Psoas muscle (tissue), 8 donors: Measurements from ENCODE around the gene CAPN2. TPM values are rescaled to one million over a fixed set of nuclear protein-coding genes. Genes with fewer than 3 reads are reported as not detected.

Source experiments
- ATAC-seq, 4 donors: fragments of 200-7000 bp; cut with Tn5 transposase; one replicate each; pipeline ENCODE4 v1.9.1; 2020; ENCODE audit warnings: moderate library complexity in 3 of 4, mild to moderate bottlenecking in 2 of 4
- DNase-seq, 2 donors: peaks; one replicate each; pipeline ENCODE4 v3.0.0-alpha.2; 2020
- H3K27ac ChIP-seq: fragments of 200-600 bp; one replicate; pipeline ENCODE4 v1.8.0; 2022
- H3K27me3 ChIP-seq, 3 donors: fragments of 200-600 bp in 1 of 3; one replicate each; pipeline versions ENCODE4 v1.6.1 to v1.8.0; 2013 to 2022; ENCODE audit warnings: low read length in 2 of 3, mild to moderate bottlenecking in 2 of 3, moderate library complexity in 1 of 3; ENCODE audit not compliant: insufficient read depth in 3 of 3
- H3K36me3 ChIP-seq, 2 donors: fragments of 200-600 bp in 1 of 2; one replicate each; pipeline versions ENCODE4 v1.6.1 to v1.8.0; 2013 to 2022; ENCODE audit warnings: low read depth in 1 of 2, mild to moderate bottlenecking in 1 of 2, moderate library complexity in 1 of 2; ENCODE audit not compliant: insufficient read depth in 1 of 2
- H3K4me1 ChIP-seq: fragments of 200-600 bp; one replicate; pipeline ENCODE4 v1.8.0; 2022
- H3K4me3 ChIP-seq: fragments of 200-600 bp; one replicate; pipeline ENCODE4 v1.8.0; 2022; ENCODE audit warnings: mild to moderate bottlenecking
- H3K9me3 ChIP-seq: fragments of 200-600 bp; one replicate; pipeline ENCODE4 v1.8.0; 2022
- CTCF ChIP-seq: fragments of 200-600 bp; IDR thresholded peaks from one replicate; pipeline ENCODE4 v1.8.0; 2022; ENCODE audit warnings: antibody characterized with exemption
- WGBS, 3 donors: extraction: QIAGEN DNeasy Blood & Tissue Kit; methylation state at CpG; one replicate each; pipeline versions ENCODE4 v1.1.6 to v1.1.7; 2013; 5-methylcytosine and 5-hydroxymethylcytosine counted together
- intact Hi-C, 2 donors: fragments of 100-400 bp; cut with DNase I; formaldehyde crosslinking; loops; one replicate each; pipeline versions ENCODE4 v1.11.0 to v1.14.2; 2022
- polyA plus RNA-seq, 3 donors: library from polyadenylated mRNA; stranded (reverse); fragments of 200-250 nt; gene quantifications; one replicate each; pipeline ENCODE4 v1.2.3, GENCODE V29; 2013
- total RNA-seq, 4 donors: library from RNA; stranded (reverse); fragmentation: NEBNext Ultra II Directional in 2 of 4; extraction: Animal tissue kit (Norgen Biotek cat#: 25700) in 2 of 4; gene quantifications; one replicate each; pipeline versions ENCODE4 v1.2.1 to v1.2.4, GENCODE V29; 2021 to 2023
- donor health status: healthy with polysubstance abuse.
- donor health status: DM: no; HTN: no; CAD: no; lungs with moderate emphysema.
- donor health status: Bipolar disorder and iron deficiency.
- donor health status: healthy.
- donor health status: DM: yes; HTN: yes; CAD: no.
- donor health status: DM: no; HTN: no; CAD: no.
- donor health status: DM: no; HTN: no; CAD: no.
- donor health status: DM: yes; HTN: yes; CAD: no.

The CAPN2 gene
- total and polyA plus RNA-seq, 7 donors = 47.6 to 157 (median 105) TPM

- intact Hi-C loops = no loop called here
- no peak for ATAC-seq
These were observed 76.5 kb downstream of the CAPN2 start for GRCh38 chr1:223788746-223789415.

GRCh38 chr1:223792046-223792445 lies 79.7 kb downstream of the CAPN2 start:
- H3K27ac ChIP-seq = no peak overlapping the region
- ATAC-seq (no peak), DNase-seq (no peak)
- H3K4me3 ChIP-seq = no peak overlapping the region
- no peaks in the 10 kb centered on the region for H3K27me3 ChIP-seq
- no peak for TF ChIP-seq CTCF
- intact Hi-C loops = no loop called here
- 70 to 75% (median 71%) methylated on average over 2 of the region's 2 CpGs for WGBS, 3 donors
- peaks cover 12 to 97% of the 10 kb centered on the region in 2 donors for H3K36me3 ChIP-seq
- no peaks in the 10 kb centered on the region for H3K4me1 ChIP-seq
- H3K9me3 ChIP-seq = no peaks in the 10 kb centered on the region

More at GRCh38 chr1:223788746-223789415, 76.5 kb downstream of the CAPN2 start:
- Histone ChIP-seq H3K9me3 (no peaks in the 10 kb centered on the region), H3K27me3 (no peaks in the 10 kb centered on the region), H3K4me3 (no peak overlapping the region), H3K36me3 (peaks cover 4 to 94% of the 10 kb centered on the region in 2 donors), H3K27ac (no peak overlapping the region), H3K4me1 (no peaks in the 10 kb centered on the region)
- no peak for DNase-seq
- WGBS, 3 donors = 91 to 94% (median 93%) methylated on average over 4 of the region's 4 CpGs
- TF ChIP-seq CTCF = no peak

- Histone ChIP-seq H3K27me3 (no peaks in the 10 kb centered on the region), H3K36me3 (peaks cover 10 to 97% of the 10 kb centered on the region in 2 donors), H3K9me3 (no peaks in the 10 kb centered on the region), H3K27ac (no peak overlapping the region), H3K4me1 (no peaks in the 10 kb centered on the region), H3K4me3 (no peak overlapping the region)
- DNase-seq (no peak), ATAC-seq (no peak)
- TF ChIP-seq CTCF = no peak
- WGBS, 3 donors = 94 to 96% (median 95%) methylated on average over 4 of the region's 4 CpGs
- intact Hi-C loops = no loop called here
These were observed 81.4 kb downstream of the CAPN2 start for GRCh38 chr1:223793716-223794115.

- Histone ChIP-seq H3K4me3 (no peak overlapping the region), H3K36me3 (peaks cover 8 to 97% of the 10 kb centered on the region in 2 donors), H3K27ac (no peak overlapping the region), H3K9me3 (no peaks in the 10 kb centered on the region), H3K27me3 (no peaks in the 10 kb centered on the region), H3K4me1 (no peaks in the 10 kb centered on the region)
- WGBS, 3 donors = 92% methylated on average over 9 of the region's 9 CpGs
- DNase-seq (no peak), ATAC-seq (no peak)
- intact Hi-C loops = no loop called here
- no peak for TF ChIP-seq CTCF
These were observed 82.0 kb downstream of the CAPN2 start for GRCh38 chr1:223794136-223794880.
